ENCODE measurements around the gene TMEM50B.
"Not testable (repeated sequence)": the region's sequence is repeated elsewhere in the genome, so short reads cannot be mapped to it uniquely, and the experiment has no call there.

TMEM50B gene

GRCh38 chr21:33449616-33450015 is 30.2 kb downstream of the TMEM50B start:
- no peak for DNase-seq (ENCODE audit: low read depth in 1 of 2, low spot score in 1 of 2)
- H3K27ac ChIP-seq (replicated peaks), result no peak overlapping the region
- no peak for TF ChIP-seq REST (IDR thresholded peaks at IDR 0.05; ENCODE audit: insufficient replicate concordance, low read depth)
- no peak for TF ChIP-seq SPI1 (IDR thresholded peaks at IDR 0.05; ENCODE audit: borderline replicate concordance, low read depth)
- TF ChIP-seq GABPA (IDR thresholded peaks at IDR 0.05; ENCODE audit: low read depth), result no peak
- no peak for TF ChIP-seq POLR2AphosphoS5 (IDR thresholded peaks at IDR 0.05; ENCODE audit: low read depth)
- TF ChIP-seq CTCF (IDR thresholded peaks at IDR 0.05; ENCODE audit: insufficient read depth, low read length), result no peak
- H3K27me3 ChIP-seq (ENCODE audit: insufficient read depth, poor library complexity, severe bottlenecking), result no peaks in the 10 kb centered on the region
- H3K4me3 ChIP-seq (replicated peaks; ENCODE audit: insufficient read depth, low read length), result no peak overlapping the region

GRCh38 chr21:33446620-33447019 is 33.2 kb downstream of the TMEM50B start:
- DNase-seq (ENCODE audit: low read depth in 1 of 2, low spot score in 1 of 2); H3K27ac ChIP-seq (replicated peaks); H3K4me3 ChIP-seq (replicated peaks; ENCODE audit: insufficient read depth, low read length); H3K27me3 ChIP-seq (ENCODE audit: insufficient read depth, poor library complexity, severe bottlenecking): not testable (repeated sequence)

GRCh38 chr21:33444499-33444898 is 35.3 kb downstream of the TMEM50B start:
- DNase-seq (ENCODE audit: low read depth in 1 of 2, low spot score in 1 of 2), result no peak
- no peaks in the 10 kb centered on the region for H3K27me3 ChIP-seq (ENCODE audit: insufficient read depth, poor library complexity, severe bottlenecking)
- no peak overlapping the region for H3K4me3 ChIP-seq (replicated peaks; ENCODE audit: insufficient read depth, low read length)
- H3K27ac ChIP-seq (replicated peaks), result no peak overlapping the region
- TF ChIP-seq POLR2AphosphoS5 (IDR thresholded peaks at IDR 0.05; ENCODE audit: low read depth), result no peak
- no peak for TF ChIP-seq GABPA (IDR thresholded peaks at IDR 0.05; ENCODE audit: low read depth)
- TF ChIP-seq CTCF (IDR thresholded peaks at IDR 0.05; ENCODE audit: insufficient read depth, low read length), result no peak
- no peak for TF ChIP-seq REST (IDR thresholded peaks at IDR 0.05; ENCODE audit: insufficient replicate concordance, low read depth)
- no peak for TF ChIP-seq SPI1 (IDR thresholded peaks at IDR 0.05; ENCODE audit: borderline replicate concordance, low read depth)

GRCh38 chr21:33443194-33443593 is 36.6 kb downstream of the TMEM50B start:
- TF ChIP-seq SPI1 (IDR thresholded peaks at IDR 0.05; ENCODE audit: borderline replicate concordance, low read depth) (no peak), GABPA (IDR thresholded peaks at IDR 0.05; ENCODE audit: low read depth) (no peak), REST (IDR thresholded peaks at IDR 0.05; ENCODE audit: insufficient replicate concordance, low read depth) (no peak), POLR2AphosphoS5 (IDR thresholded peaks at IDR 0.05; ENCODE audit: low read depth) (no peak), CTCF (IDR thresholded peaks at IDR 0.05; ENCODE audit: insufficient read depth, low read length) (no peak)
- no peak for DNase-seq (ENCODE audit: low read depth in 1 of 2, low spot score in 1 of 2)
- Histone ChIP-seq H3K27ac (replicated peaks) (no peak overlapping the region), H3K27me3 (ENCODE audit: insufficient read depth, poor library complexity, severe bottlenecking) (no peaks in the 10 kb centered on the region), H3K4me3 (replicated peaks; ENCODE audit: insufficient read depth, low read length) (no peak overlapping the region)
